GM18505 (cell line): ENCODE data around the gene MCOLN2.

Experiments used
- ATAC-seq: cut with Tn5 transposase; IDR thresholded peaks from one replicate; pipeline ENCODE4 v1.9.1; 2021; ENCODE audit not compliant: unreplicated experiment
- POLR2A ChIP-seq: IDR thresholded peaks from 4 replicates; pipeline ENCODE4 v1.6.1; 2011; ENCODE audit warnings: borderline replicate concordance; ENCODE audit not compliant: insufficient read depth, insufficient read length; ENCODE audit errors: extremely low read depth

MCOLN2 gene

DNA sequence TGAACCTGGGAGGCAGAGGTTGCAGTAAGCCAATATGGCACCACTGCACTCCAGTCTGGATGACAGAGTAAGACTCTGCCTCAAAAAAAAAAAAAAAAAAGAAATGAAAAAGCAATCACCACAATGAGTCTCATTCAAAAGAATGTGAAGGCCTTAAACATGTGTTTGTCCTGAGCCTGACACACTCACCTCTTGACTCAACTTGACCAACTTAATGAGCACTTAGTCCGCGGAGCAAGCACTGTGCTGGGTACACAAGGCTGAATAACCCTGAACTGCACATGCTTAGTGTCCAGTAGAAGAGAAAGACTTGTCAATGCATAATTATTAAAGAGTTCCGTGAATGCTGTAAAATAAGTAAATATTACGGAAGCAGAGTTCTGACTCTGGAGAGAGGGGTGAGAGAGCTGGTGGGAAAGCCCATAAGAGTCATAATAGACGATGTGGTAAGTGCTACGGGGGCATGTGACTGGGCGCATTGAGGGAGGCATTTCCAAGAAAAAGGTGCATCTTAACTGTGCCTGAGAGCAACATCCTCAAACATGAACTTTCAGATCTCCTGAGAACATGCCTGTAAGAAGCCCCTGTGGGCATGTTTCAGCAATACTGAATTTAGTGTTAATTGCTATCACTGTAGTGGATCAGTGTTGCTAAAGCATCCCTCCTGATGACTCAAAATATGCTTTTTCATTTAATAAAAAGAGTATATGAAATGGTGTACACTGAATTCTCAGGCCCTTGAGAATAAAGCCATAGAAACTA lies 27.2 kb downstream of the MCOLN2 start:
- TF ChIP-seq POLR2A = no peak

GRCh38 chr1:84968865-84969264 lies 28.0 kb downstream of the MCOLN2 start:
- no peak for ATAC-seq
- no peak for TF ChIP-seq POLR2A

More for the DNA sequence above, 27.2 kb downstream of the MCOLN2 start:
- ATAC-seq = peak; percentile 49

GRCh38 chr1:84968101-84968500 lies 28.8 kb downstream of the MCOLN2 start:
- TF ChIP-seq POLR2A = no peak
- no peak for ATAC-seq

DNA sequence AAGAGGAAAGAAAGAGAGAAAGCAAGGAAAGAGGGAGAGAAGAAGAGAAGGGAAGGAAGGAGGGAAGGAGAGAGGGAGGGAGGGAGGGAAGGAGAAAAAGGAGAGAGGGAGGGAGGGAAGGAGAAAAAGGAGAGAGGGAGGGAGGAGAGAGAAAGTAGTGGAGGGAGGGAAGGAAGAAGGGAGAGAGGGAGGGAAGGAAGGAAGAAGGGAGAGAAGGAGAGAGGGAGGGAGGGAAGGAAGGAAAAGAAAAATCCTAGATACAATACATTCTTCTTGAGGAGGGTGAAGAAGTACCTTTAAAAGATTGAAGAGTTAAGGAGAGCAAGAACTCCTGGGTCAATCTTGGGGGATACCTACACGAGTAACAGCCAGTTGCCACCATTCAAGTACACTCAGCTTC lies 29.2 kb downstream of the MCOLN2 start:
- TF ChIP-seq POLR2A = no peak
- ATAC-seq = no peak

- TF ChIP-seq POLR2A = no peak
- no peak for ATAC-seq
Observed at GRCh38 chr1:84963021-84963420, 33.9 kb downstream of the MCOLN2 start.

- no peak for TF ChIP-seq POLR2A
- ATAC-seq = no peak
Observed at GRCh38 chr1:84961316-84961715, 35.6 kb downstream of the MCOLN2 start.

DNA sequence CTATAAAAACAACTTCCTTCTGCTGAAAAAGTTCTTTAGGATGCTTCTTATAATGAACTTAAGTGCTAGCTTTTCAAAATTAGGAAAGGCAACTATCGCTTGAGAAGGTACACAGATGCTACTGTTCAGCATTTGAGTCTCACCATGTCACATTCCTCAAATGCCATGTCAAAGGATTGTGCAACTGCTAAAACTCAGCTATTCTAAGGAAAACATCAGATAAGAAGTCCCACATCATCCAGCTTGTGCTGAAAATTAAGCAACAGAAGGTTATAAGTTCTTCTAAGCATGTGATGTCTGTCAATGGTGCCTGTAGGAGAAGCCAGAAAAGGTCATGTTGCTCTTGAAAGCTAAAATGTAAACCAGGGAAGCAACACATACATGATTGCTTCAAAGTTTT lies 36.5 kb downstream of the MCOLN2 start:
- no peak for TF ChIP-seq POLR2A
- ATAC-seq = no peak

DNA sequence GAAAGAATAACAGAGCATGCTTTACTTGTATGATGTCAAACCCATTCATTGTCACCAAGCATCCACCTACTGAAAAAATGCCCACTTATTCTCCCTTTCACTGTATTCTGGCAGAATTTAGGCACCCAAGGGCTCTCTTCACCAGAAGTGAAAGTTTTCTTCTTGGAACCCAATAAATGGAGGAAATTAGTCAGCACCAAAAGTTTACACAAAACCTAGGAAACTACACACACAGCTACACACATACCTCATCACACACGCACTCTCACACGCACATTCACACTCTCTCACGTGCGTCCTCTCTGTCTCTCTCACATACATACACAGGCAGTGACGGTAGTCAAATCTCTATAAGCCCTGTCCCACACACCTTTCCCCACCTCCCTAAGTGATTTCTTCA lies 37.6 kb downstream of the MCOLN2 start:
- no peak for TF ChIP-seq POLR2A
- peak; percentile 90 for ATAC-seq

- no peak for TF ChIP-seq POLR2A
Observed at GRCh38 chr1:84957966-84958365, 38.9 kb downstream of the MCOLN2 start.

DNA sequence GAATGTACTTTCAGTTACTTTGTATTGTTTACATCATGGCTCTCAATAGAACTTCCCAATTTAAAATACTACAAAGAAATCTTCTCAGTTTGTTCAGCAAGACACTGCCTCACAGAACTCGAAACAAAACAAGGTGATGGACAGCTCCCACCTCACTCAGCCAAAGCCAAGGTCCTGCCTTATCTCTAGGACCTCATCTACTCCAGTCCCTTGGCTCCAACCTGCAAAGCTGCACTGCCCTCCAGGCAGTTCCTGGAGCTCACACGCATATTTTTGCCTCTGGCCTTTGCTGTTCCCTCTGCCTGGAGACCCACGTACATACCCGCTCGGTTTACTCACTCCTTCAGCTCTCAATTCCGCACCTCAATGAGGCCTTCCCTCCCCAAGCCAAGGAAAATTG lies 40.3 kb downstream of the MCOLN2 start:
- no peak for TF ChIP-seq POLR2A
- ATAC-seq = no peak

More at GRCh38 chr1:84957966-84958365, 38.9 kb downstream of the MCOLN2 start:
- ATAC-seq = no peak

DNA sequence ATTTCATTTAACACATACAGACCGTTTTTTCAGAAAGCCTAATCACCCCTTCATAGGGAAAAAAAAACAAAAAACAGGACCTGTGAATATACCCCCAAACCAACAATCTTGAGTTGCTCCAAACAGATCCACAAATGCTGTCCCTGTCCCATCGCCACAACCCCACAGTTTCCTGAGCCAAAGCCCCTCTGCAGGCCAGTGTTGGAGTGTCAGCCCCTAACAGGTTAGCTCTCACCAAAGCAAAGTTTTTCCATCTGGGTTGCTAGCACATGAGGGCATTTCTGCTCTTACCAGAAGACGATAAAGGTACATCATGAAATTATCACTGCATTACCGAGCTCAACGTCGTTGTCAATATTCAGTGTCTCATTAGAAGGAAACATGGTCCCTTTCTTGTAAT lies 40.8 kb downstream of the MCOLN2 start:
- no peak for ATAC-seq
- no peak for TF ChIP-seq POLR2A

GRCh38 chr1:84949664-84950063 lies 47.2 kb downstream of the MCOLN2 start:
- no peak for ATAC-seq
- no peak for TF ChIP-seq POLR2A

DNA sequence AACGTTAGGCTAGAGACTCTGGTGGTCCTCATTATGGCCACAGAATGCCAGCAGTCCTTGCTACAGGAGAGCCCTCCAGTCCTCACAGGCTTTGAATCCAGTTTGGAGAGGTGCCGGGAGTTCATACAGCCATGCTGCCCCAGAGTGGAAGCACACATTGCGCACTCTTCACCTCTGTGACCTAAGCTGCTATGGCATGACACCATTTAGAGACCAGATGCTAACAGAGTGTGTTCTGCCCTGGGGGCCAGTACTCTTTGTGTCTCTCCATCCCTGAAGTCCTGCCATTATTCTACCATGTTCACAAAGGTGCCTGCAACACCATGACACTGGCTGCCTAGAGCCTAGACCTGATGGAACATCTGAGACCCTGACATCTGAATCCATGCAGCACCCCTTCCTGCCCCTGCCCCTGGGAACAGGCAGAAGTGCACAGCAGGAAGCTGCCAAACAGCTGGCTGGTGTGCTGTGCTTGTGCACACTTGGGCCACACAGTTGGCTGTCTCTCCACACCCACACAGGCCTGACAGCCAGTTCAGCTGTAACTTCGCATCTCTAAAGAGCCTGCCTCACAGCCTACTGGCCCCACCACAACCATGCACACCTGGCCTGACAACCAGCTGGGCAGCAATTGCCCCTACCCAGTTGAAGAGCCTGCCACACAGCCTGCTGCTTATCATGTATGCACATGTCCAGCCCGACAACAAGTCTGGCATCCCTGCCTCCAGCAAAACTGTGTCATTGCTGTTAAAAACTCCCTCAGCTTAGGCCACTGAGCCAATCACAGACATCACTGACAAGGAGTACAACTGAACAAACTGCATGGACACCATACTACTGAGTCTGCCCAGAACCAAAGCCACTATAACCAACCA lies 49.1 kb downstream of the MCOLN2 start:
- no peak for TF ChIP-seq POLR2A
- ATAC-seq = no peak

- no peak for TF ChIP-seq POLR2A
Observed at GRCh38 chr1:84946631-84947030, 50.3 kb downstream of the MCOLN2 start.

More at GRCh38 chr1:84946631-84947030, 50.3 kb downstream of the MCOLN2 start:
- ATAC-seq = no peak
